A549 (cell line): ENCODE measurements around the gene MITF. TPM values are rescaled to one million over a fixed set of nuclear protein-coding genes. Genes with fewer than 3 reads are reported as not detected.

Source experiments
- ATAC-seq, 2 experiments: fragments of 200-7000 bp in 1 of 2; fragments of >200 bp in 1 of 2; cut with Nextera tagmentation in 1 of 2; cut with Tn5 transposase in 1 of 2; 3 replicates each; pipeline versions ENCODE4 v1.8.0 to v1.9.1; 2018 to 2020; ENCODE audit warnings: mild to moderate bottlenecking in 1 of 2, moderate library complexity in 1 of 2
- CTCF ChIA-PET: fragments of 300-600 bp; sonication (Branson Sonifier 250); formaldehyde crosslinking; extraction: SDS; loops from one replicate; lab custom pipeline; 2021; ENCODE audit warnings: antibody characterized with exemption, inconsistent platforms; lab: Yijun Ruan, JAX
- POLR2A ChIA-PET: fragments of 350-600 bp; formaldehyde crosslinking; extraction: SDS; loops from one replicate; lab custom pipeline; 2021; ENCODE audit warnings: antibody characterized with exemption, inconsistent platforms; lab: Yijun Ruan, JAX
- DNase-seq, 2 experiments: peaks; one replicate each; pipeline versions ENCODE4 v3.0.0 to v3.0.0-alpha.2; 2011 to 2016; ENCODE audit warnings: low read depth in 1 of 2, low spot score in 1 of 2
- FAIRE-seq: peaks from 2 replicates; lab custom pipeline; 2011; peaks lifted over from hg19 to GRCh38; lab: Jason Lieb, UNC
- H3K27ac ChIP-seq, 2 experiments: fragments of >200 bp; sonication (Bioruptor Twin); formaldehyde crosslinking; 3 replicates each; pipeline ENCODE4 v1.5.1; 2016 to 2017
- H3K4me1 ChIP-seq: fragments of >200 bp; sonication (Bioruptor Twin); formaldehyde crosslinking; 3 replicates; pipeline ENCODE4 v1.6.1; 2016
- H3K4me2 ChIP-seq: fragments of >200 bp; sonication (Bioruptor Twin); formaldehyde crosslinking; 3 replicates; pipeline ENCODE4 v1.6.1; 2016
- H3K4me3 ChIP-seq: fragments of >200 bp; sonication (Bioruptor Twin); formaldehyde crosslinking; 3 replicates; pipeline ENCODE4 v1.5.1; 2016
- H3K9me3 ChIP-seq: fragments of >200 bp; sonication (Bioruptor Twin); formaldehyde crosslinking; 3 replicates; pipeline ENCODE4 v1.6.1; 2016
- CEBPB ChIP-seq, 2 experiments: fragments of >200 bp in 1 of 2; sonication (Bioruptor Twin) in 1 of 2; formaldehyde crosslinking in 1 of 2; IDR thresholded peaks; 2 replicates each; pipeline ENCODE4 v1.6.1; 2012 to 2016
- EHF ChIP-seq: fragments of 250-450 bp; sonication (Bioruptor Pico); IDR thresholded peaks from 2 replicates; pipeline ENCODE4 v1.5.0; 2020; ENCODE audit warnings: mild to moderate bottlenecking
- EHMT2 ChIP-seq: fragments of 200-600 bp; sonication (generic); IDR thresholded peaks from 2 replicates; pipeline ENCODE4 v1.6.1; 2016; ENCODE audit warnings: antibody characterized with exemption, low read depth, mild to moderate bottlenecking, moderate library complexity
- ESRRA ChIP-seq: fragments of 150-350 bp; IDR thresholded peaks from 2 replicates; pipeline ENCODE4 v1.6.1; 2014; ENCODE audit warnings: mild to moderate bottlenecking, low read length, borderline replicate concordance
- FOSB ChIP-seq: fragments of 250-450 bp; sonication (Bioruptor Pico); IDR thresholded peaks from 2 replicates; pipeline ENCODE4 v1.5.0; 2020; ENCODE audit warnings: mild to moderate bottlenecking, moderate library complexity
- FOSL2 ChIP-seq, 2 experiments: fragments of 450-650 bp in 1 of 2; fragments of >200 bp in 1 of 2; sonication (Bioruptor Twin) in 1 of 2; formaldehyde crosslinking; IDR thresholded peaks; 2 replicates each; pipeline versions ENCODE4 v1.5.0 to v1.6.1; 2016 to 2020; ENCODE audit warnings: mild to moderate bottlenecking in 1 of 2, moderate library complexity in 1 of 2
- GATA3 ChIP-seq: IDR thresholded peaks from 2 replicates; pipeline ENCODE4 v1.6.1; 2012; ENCODE audit warnings: borderline replicate concordance
- HDAC2 ChIP-seq: fragments of 200-600 bp; sonication (generic); IDR thresholded peaks from 2 replicates; pipeline ENCODE4 v1.6.1; 2016
- HES2 ChIP-seq: fragments of >200 bp; sonication (Bioruptor Twin); formaldehyde crosslinking; IDR thresholded peaks from 2 replicates; pipeline ENCODE4 v1.6.1; 2016
- HOXA7 ChIP-seq: fragments of 250-450 bp; sonication (Bioruptor Pico); IDR thresholded peaks from 2 replicates; pipeline ENCODE4 v1.5.0; 2020; ENCODE audit warnings: mild to moderate bottlenecking, moderate library complexity
- HOXB13 ChIP-seq: fragments of 250-450 bp; sonication (Bioruptor Pico); IDR thresholded peaks from 2 replicates; pipeline ENCODE4 v1.5.0; 2020; ENCODE audit warnings: low read depth, mild to moderate bottlenecking, moderate library complexity
- KDM5A ChIP-seq: fragments of 200-600 bp; sonication (generic); IDR thresholded peaks from 2 replicates; pipeline ENCODE4 v1.6.1; 2016; ENCODE audit warnings: antibody characterized with exemption, mild to moderate bottlenecking
- MAX ChIP-seq: IDR thresholded peaks from 2 replicates; pipeline ENCODE4 v1.6.1; 2012
- NFE2L2 ChIP-seq: fragments of 150-350 bp; conservative IDR thresholded peaks from 2 replicates; pipeline ENCODE4 v1.6.1; 2014; ENCODE audit warnings: low read length
- PHF8 ChIP-seq: fragments of 200-600 bp; sonication (generic); IDR thresholded peaks from 2 replicates; pipeline ENCODE4 v1.6.1; 2016; ENCODE audit warnings: low read depth, mild to moderate bottlenecking, antibody characterized with exemption, moderate library complexity, borderline replicate concordance
- POLR2A ChIP-seq: IDR thresholded peaks from 2 replicates; pipeline ENCODE4 v1.6.1; 2012; ENCODE audit warnings: mild to moderate bottlenecking, low read length
- POLR2AphosphoS2 ChIP-seq: conservative IDR thresholded peaks from 2 replicates; pipeline ENCODE4 v1.6.1; 2012; ENCODE audit warnings: low read length, improper control_type of control experiment, inconsistent platforms
- RARB ChIP-seq: fragments of 250-450 bp; sonication (Bioruptor Pico); IDR thresholded peaks from 2 replicates; pipeline ENCODE4 v1.8.0; 2021; ENCODE audit warnings: mild to moderate bottlenecking, moderate library complexity
- REST ChIP-seq: fragments of 200-600 bp; sonication (generic); IDR thresholded peaks from 2 replicates; pipeline ENCODE4 v1.6.1; 2016; ENCODE audit warnings: antibody characterized with exemption, mild to moderate bottlenecking, moderate library complexity
- SMC3 ChIP-seq: fragments of >200 bp; sonication (Bioruptor Twin); formaldehyde crosslinking; IDR thresholded peaks from 3 replicates; pipeline ENCODE4 v1.6.1; 2018; ENCODE audit warnings: inconsistent platforms
- SREBF2 ChIP-seq: fragments of 450-650 bp; IDR thresholded peaks from 2 replicates; pipeline ENCODE4 v1.6.1; 2014; ENCODE audit warnings: mild to moderate bottlenecking, moderate library complexity
- TFCP2L1 ChIP-seq: fragments of 250-450 bp; sonication (Bioruptor Pico); IDR thresholded peaks from 2 replicates; pipeline ENCODE4 v1.5.0; 2021; ENCODE audit warnings: mild to moderate bottlenecking
- ZSCAN20 ChIP-seq: fragments of 250-450 bp; sonication (Bioruptor Pico); IDR thresholded peaks from 2 replicates; pipeline ENCODE4 v1.8.0; 2022; ENCODE audit warnings: mild to moderate bottlenecking, moderate library complexity
- WGBS: methylation state at CpG from one replicate; pipeline ENCODE4 v1.1.6; 2017; ENCODE audit errors: missing lambda C conversion rate; 5-methylcytosine and 5-hydroxymethylcytosine counted together
- polyA plus RNA-seq, 4 experiments: library from polyadenylated mRNA; depleted of rRNA in 3 of 4; stranded (reverse); fragments of >200 nt; fragmentation: RNase III in 1 of 4; extraction: RNeasy Plus Mini Kit Qiagen cat#74134 plus additional on column Dnase treatment in 1 of 4; gene quantifications; 2 replicates in 3 of 4; 3 replicates in 1 of 4; pipeline ENCODE4 v1.2.3, GENCODE V29; 2011 to 2017
- TF ChIP-seq, protein P1 (sequence below): fragments of 250-450 bp; sonication (Bioruptor Pico); IDR thresholded peaks from 2 replicates; pipeline ENCODE4 v1.5.0; 2021; ENCODE audit warnings: mild to moderate bottlenecking, moderate library complexity, borderline replicate concordance
- TF ChIP-seq, protein P2 (sequence below): IDR thresholded peaks from 2 replicates; pipeline ENCODE4 v1.6.1; 2012

The MITF gene
- polyA plus RNA-seq, 2 of the 4 experiments (the other 2 are of a cell fraction): 14.3 to 15.9 TPM

DNA sequence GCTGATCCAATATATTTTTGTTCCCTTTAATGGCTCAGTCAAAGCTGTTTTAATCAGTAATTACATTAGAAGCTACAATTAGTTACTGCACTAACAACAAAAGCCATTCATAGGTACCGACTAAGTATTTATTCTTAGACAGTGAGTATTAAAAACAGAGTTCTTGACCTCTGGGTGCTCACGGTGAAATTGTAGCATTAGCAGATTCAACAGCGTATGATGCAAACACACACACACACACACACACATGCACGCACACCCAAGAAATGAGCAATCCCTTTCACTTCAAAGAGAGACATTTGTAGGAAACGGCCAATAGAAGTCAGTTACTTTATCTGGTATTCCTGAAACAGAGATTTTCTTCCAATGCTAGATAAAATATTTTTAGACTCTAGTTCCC lies 27.0 kb upstream of the MITF start:
- no peaks in the 10 kb centered on the region for H3K4me1 ChIP-seq
- no peak overlapping the region for H3K27ac ChIP-seq
- DNase-seq: no peak
- TF ChIP-seq GATA3 (no peak), KDM5A (no peak), ZSCAN20 (no peak), FOSL2 (IDR thresholded peaks at IDR 0.05) (no peak), FOSL2 (CRISPR knock-in tag; IDR thresholded peaks at IDR 0.05) (no peak), CEBPB (IDR thresholded peaks at IDR 0.05) (no peak), POLR2AphosphoS2 (no peak)
- TF ChIP-seq, protein P1, sequence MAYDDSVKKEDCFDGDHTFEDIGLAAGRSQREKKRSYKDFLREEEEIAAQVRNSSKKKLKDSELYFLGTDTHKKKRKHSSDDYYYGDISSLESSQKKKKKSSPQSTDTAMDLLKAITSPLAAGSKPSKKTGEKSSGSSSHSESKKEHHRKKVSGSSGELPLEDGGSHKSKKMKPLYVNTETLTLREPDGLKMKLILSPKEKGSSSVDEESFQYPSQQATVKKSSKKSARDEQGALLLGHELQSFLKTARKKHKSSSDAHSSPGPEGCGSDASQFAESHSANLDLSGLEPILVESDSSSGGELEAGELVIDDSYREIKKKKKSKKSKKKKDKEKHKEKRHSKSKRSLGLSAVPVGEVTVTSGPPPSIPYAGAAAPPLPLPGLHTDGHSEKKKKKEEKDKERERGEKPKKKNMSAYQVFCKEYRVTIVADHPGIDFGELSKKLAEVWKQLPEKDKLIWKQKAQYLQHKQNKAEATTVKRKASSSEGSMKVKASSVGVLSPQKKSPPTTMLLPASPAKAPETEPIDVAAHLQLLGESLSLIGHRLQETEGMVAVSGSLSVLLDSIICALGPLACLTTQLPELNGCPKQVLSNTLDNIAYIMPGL (CRISPR knock-in tag): no peak
- TF ChIP-seq, all 56 proteins: peak for 0
- ChIA-PET CTCF (interaction anchor here (1.2 to 1.8 kb wide), 3 partner anchors 21 to 80 kb away, joined by 4 to 5 read pairs (median 4); no protein-coding TSS in a partner anchor), POLR2A (no interaction called here)
- no peaks in the 10 kb centered on the region for H3K9me3 ChIP-seq
- ATAC-seq: no peak
- 72% methylated on average over 5 of the region's 5 CpGs for WGBS
- no peak overlapping the region for H3K4me2 ChIP-seq
- FAIRE-seq: no peak
- H3K4me3 ChIP-seq: no peak overlapping the region

DNA sequence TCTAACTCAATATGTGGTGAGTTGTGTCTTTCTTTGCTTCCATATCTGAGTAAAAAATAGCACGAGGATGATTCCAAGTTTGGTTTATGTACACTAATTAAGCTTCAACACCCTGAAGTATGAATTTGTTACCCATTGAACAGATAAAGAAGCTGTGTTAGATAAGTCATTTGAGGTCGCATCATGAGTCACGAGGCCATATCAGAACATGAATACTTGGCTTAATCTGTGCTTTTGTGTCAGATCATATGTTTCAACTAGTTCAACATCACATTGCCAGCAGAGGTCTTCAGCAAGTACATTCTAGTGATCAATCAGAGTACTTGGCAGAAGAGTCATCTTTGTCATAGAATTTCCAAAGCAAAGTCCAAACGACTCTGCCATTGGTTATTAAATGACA lies 26.3 kb upstream of the MITF start:
- 71% methylated on average over 4 of the region's 4 CpGs for WGBS
- Histone ChIP-seq H3K27ac (no peak overlapping the region), H3K4me2 (no peak overlapping the region), H3K4me1 (no peaks in the 10 kb centered on the region), H3K4me3 (no peak overlapping the region), H3K9me3 (no peaks in the 10 kb centered on the region)
- ChIA-PET POLR2A (no interaction called here), CTCF (interaction anchor here (0.6 to 1.7 kb wide), 5 partner anchors 16 to 851 kb away, joined by 3 to 5 read pairs (median 3); no protein-coding TSS in a partner anchor)
- TF ChIP-seq EHMT2 (no peak), FOSB (no peak)
- TF ChIP-seq, protein P2, sequence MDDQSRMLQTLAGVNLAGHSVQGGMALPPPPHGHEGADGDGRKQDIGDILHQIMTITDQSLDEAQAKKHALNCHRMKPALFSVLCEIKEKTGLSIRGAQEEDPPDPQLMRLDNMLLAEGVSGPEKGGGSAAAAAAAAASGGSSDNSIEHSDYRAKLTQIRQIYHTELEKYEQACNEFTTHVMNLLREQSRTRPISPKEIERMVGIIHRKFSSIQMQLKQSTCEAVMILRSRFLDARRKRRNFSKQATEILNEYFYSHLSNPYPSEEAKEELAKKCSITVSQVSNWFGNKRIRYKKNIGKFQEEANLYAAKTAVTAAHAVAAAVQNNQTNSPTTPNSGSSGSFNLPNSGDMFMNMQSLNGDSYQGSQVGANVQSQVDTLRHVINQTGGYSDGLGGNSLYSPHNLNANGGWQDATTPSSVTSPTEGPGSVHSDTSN: no peak
- FAIRE-seq (no peak), ATAC-seq (no peak), DNase-seq (no peak)

DNA sequence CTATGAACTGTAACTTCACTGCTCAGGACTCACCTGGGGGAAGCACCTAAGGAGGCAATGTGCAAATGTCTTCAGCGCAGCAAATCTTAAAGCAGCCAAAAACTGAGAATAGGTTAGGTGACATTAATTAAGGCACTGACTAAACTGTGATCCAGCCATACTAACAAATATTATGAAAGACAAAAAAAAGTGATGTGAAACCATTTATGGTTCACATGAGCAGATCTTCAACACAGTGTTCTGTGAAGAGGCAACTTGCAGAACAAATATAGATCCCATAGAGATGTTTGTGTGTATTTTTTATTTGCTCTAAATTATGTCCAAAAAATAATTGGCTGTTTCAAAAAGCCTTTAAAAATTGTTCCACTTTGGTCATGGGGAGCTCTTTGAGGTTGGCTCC lies 24.1 kb upstream of the MITF start:
- no peak overlapping the region for H3K4me3 ChIP-seq
- POLR2A ChIA-PET: no interaction called here
- H3K4me1 ChIP-seq: no peaks in the 10 kb centered on the region
- no peaks in the 10 kb centered on the region for H3K9me3 ChIP-seq
- no peak overlapping the region for H3K27ac ChIP-seq
- no peak for TF ChIP-seq ESRRA
- TF ChIP-seq PHF8: no peak
- CTCF ChIA-PET: interaction anchor here (0.7 to 0.9 kb wide), 2 partner anchors 12 to 24 kb away, joined by 3 to 4 read pairs; no protein-coding TSS in a partner anchor
- ATAC-seq (no peak), DNase-seq (no peak), FAIRE-seq (peak; percentile 36)
- WGBS: 63% methylated on average over 1 of the region's 1 CpG
- H3K4me2 ChIP-seq: no peak overlapping the region

DNA sequence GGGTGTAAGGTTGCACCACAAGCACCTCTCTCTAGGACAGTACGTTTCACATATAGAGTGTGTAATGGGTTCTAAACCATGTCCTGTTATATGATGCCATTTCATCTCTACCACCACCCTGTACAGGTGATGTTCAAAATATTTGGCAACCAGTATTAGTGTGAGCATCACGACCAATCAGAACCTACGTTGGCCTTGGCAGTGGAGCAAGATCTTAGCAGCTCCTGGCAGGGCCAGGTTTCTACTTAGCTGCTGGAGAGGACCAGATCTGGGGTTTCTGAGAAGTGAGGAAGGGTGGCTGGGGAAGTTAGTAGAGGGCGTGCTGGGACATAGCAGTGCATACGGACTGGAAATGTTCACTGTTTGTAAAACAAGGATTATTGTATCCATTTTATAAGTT lies 23.1 kb upstream of the MITF start:
- Histone ChIP-seq H3K27ac (no peak overlapping the region), H3K4me1 (no peaks in the 10 kb centered on the region), H3K4me2 (no peak overlapping the region), H3K9me3 (no peaks in the 10 kb centered on the region), H3K4me3 (no peak overlapping the region)
- POLR2A ChIA-PET: no interaction called here
- DNase-seq: no peak
- no peak for FAIRE-seq
- ATAC-seq: no peak
- 76% methylated on average over 5 of the region's 5 CpGs for WGBS
- CTCF ChIA-PET: interaction anchor here (0.9 kb wide), 1 partner anchor 25 kb away, joined by 3 read pairs; no protein-coding TSS in a partner anchor
- TF ChIP-seq HOXA7 (CRISPR knock-in tag) (no peak), HOXB13 (CRISPR knock-in tag) (no peak), REST (no peak), POLR2A (no peak), NFE2L2 (no peak), RARB (CRISPR knock-in tag) (no peak), EHF (CRISPR knock-in tag) (no peak), SMC3 (no peak), HES2 (no peak), MAX (no peak), TFCP2L1 (CRISPR knock-in tag) (no peak), SREBF2 (no peak), POLR2AphosphoS2 (no peak), HDAC2 (no peak), PHF8 (no peak)
